Measurements from ENCODE around the gene CCDC88B.

- TF ChIP-seq CTCF (IDR thresholded peaks at IDR 0.05): no peak
- TF ChIP-seq POLR2A (IDR thresholded peaks at IDR 0.05): no peak
Observed at GRCh38 chr11:64306876-64307622, 33.0 kb upstream of the CCDC88B start.

Measured in body of pancreas (tissue), 4 donors.